Keratinocyte (primary cell): Measurements from ENCODE around the gene TEX29. TPM values are rescaled to one million over a fixed set of nuclear protein-coding genes. Genes with fewer than 3 reads are reported as not detected.

Source experiments
- DNase-seq: peaks from one replicate; pipeline ENCODE4 v3.0.0-alpha.2; 2011; ENCODE audit warnings: low read depth, missing footprints, low spot score
- FAIRE-seq: peaks from 2 replicates; lab custom pipeline; 2011; peaks lifted over from hg19 to GRCh38; lab: Jason Lieb, UNC
- H2AFZ ChIP-seq: 2 replicates; pipeline ENCODE4 v1.6.0; 2012; ENCODE audit warnings: low read length, control low read depth, inconsistent platforms; ENCODE audit not compliant: control insufficient read depth
- H3K27ac ChIP-seq: 2 replicates; pipeline ENCODE4 v1.5.1; 2011; ENCODE audit warnings: low read length; ENCODE audit not compliant: control insufficient read depth, insufficient read depth
- H3K27me3 ChIP-seq: 3 replicates; pipeline ENCODE4 v1.6.0; 2011; ENCODE audit warnings: low read length; ENCODE audit not compliant: control insufficient read depth, insufficient read depth; ENCODE audit errors: extremely low read depth
- H3K36me3 ChIP-seq, 2 experiments: 2 replicates in 1 of 2; 3 replicates in 1 of 2; pipeline ENCODE4 v1.5.1; 2011; ENCODE audit warnings: low read length in 2 of 2, mild to moderate bottlenecking in 1 of 2; ENCODE audit not compliant: control insufficient read depth in 2 of 2, insufficient read depth in 2 of 2; ENCODE audit errors: extremely low read depth in 1 of 2
- H3K4me1 ChIP-seq: 3 replicates; pipeline ENCODE4 v1.5.1; 2011; ENCODE audit warnings: low read length; ENCODE audit not compliant: control insufficient read depth, insufficient read depth; ENCODE audit errors: extremely low read depth
- H3K4me2 ChIP-seq: 3 replicates; pipeline ENCODE4 v1.6.0; 2011; ENCODE audit warnings: low read depth, low read length; ENCODE audit not compliant: control insufficient read depth, insufficient read depth; ENCODE audit errors: extremely low read depth
- H3K4me3 ChIP-seq, 3 experiments: fragments of 200-600 bp in 1 of 3; sonication (generic) in 1 of 3; 2 replicates in 2 of 3; 3 replicates in 1 of 3; pipeline ENCODE4 v1.5.1; 2011 to 2016; ENCODE audit warnings: low read length in 3 of 3, mild to moderate bottlenecking in 3 of 3, control low read depth in 2 of 3, inconsistent platforms in 1 of 3, low read depth in 1 of 3, mixed read lengths in 1 of 3, mixed run types in 1 of 3, moderate library complexity in 1 of 3; ENCODE audit not compliant: control insufficient read depth in 2 of 3, insufficient read depth in 2 of 3; ENCODE audit errors: extremely low read depth in 1 of 3
- H3K79me2 ChIP-seq: 2 replicates; pipeline ENCODE4 v1.6.0; 2012; ENCODE audit warnings: low read length; ENCODE audit not compliant: control insufficient read depth, insufficient read depth
- H3K9ac ChIP-seq: 3 replicates; pipeline ENCODE4 v1.6.0; 2011; ENCODE audit warnings: low read length; ENCODE audit not compliant: control insufficient read depth, insufficient read depth; ENCODE audit errors: extremely low read depth
- H3K9me1 ChIP-seq: 3 replicates; pipeline ENCODE4 v1.6.0; 2011; ENCODE audit warnings: low read length; ENCODE audit not compliant: control insufficient read depth, insufficient read depth; ENCODE audit errors: extremely low read depth
- H3K9me3 ChIP-seq: 2 replicates; pipeline ENCODE4 v1.5.1; 2012; ENCODE audit warnings: low read depth, low read length; ENCODE audit not compliant: control insufficient read depth
- H4K20me1 ChIP-seq: 3 replicates; pipeline ENCODE4 v1.6.0; 2011; ENCODE audit warnings: low read length; ENCODE audit not compliant: control insufficient read depth, insufficient read depth; ENCODE audit errors: extremely low read depth
- CTCF ChIP-seq, 3 experiments: IDR thresholded peaks in 1 of 3; conservative IDR thresholded peaks in 1 of 3; optimal IDR thresholded peaks in 1 of 3; 2 replicates in 2 of 3; 3 replicates in 1 of 3; pipeline versions ENCODE3 to v1.5.1; 2011; ENCODE audit warnings: low read length in 3 of 3, mild to moderate bottlenecking in 3 of 3, moderate library complexity in 2 of 3, control low read depth in 1 of 3, inconsistent platforms in 1 of 3; ENCODE audit not compliant: insufficient read depth in 2 of 3; ENCODE audit errors: extremely low read depth in 1 of 3
- EZH2 ChIP-seq: IDR thresholded peaks from one replicate; pipeline ENCODE4 v1.6.1; 2012; ENCODE audit warnings: inconsistent platforms, mild to moderate bottlenecking, low read length, moderate library complexity
- dilution Hi-C: fragments of 300-500 bp; cut with MboI; formaldehyde crosslinking; loops from one replicate; pipeline ENCODE4 v1.7.0; 2020; ENCODE audit warnings: low sequenced_read_pairs; ENCODE audit not compliant: extremely low pct_ligation_motif_present
- polyA plus RNA-seq, 5 experiments: library from polyadenylated mRNA; depleted of rRNA in 3 of 5; stranded (reverse) in 3 of 5; stranded (forward) in 1 of 5; unstranded in 1 of 5; fragments of >200 nt; gene quantifications; 1 replicate in 1 of 5; 2 replicates in 3 of 5; 3 replicates in 1 of 5; pipeline versions ENCODE4 v1.2.1 to v1.2.3, GENCODE V29; 2011 to 2012; ENCODE audit warnings: missing spikeins in 2 of 5, low read depth in 1 of 5, low replicate concordance in 1 of 5

Gene TEX29
- polyA plus RNA-seq, 1 donor (not counting 4 experiments of a cell fraction or from before 2014, with no cell fraction given), result 0.18 TPM

- Histone ChIP-seq H3K4me1 (no peaks in the 10 kb centered on the region), H3K79me2 (no peaks in the 10 kb centered on the region), H3K9ac (no peak overlapping the region), H3K27me3 (no peaks in the 10 kb centered on the region), H3K36me3 (no peaks in the 10 kb centered on the region), H2AFZ (no peak overlapping the region), H3K4me3 (no peak overlapping the region), H4K20me1 (no peaks in the 10 kb centered on the region), H3K9me3 (peaks cover 3% of the 10 kb centered on the region), H3K27ac (no peak overlapping the region), H3K4me2 (no peak overlapping the region), H3K9me1 (no peaks in the 10 kb centered on the region)
- DNase-seq (no peak), FAIRE-seq (no peak)
- dilution Hi-C loops, result no loop called here
- no peak for TF ChIP-seq EZH2
Measured at GRCh38 chr13:111339366-111340143, 19.1 kb downstream of the TEX29 start.

GRCh38 chr13:111341886-111342285 is 21.4 kb downstream of the TEX29 start:
- FAIRE-seq (no peak), DNase-seq (no peak)
- Histone ChIP-seq H3K9ac (no peak overlapping the region), H2AFZ (no peak overlapping the region), H3K4me2 (no peak overlapping the region), H3K9me3 (peaks cover 3% of the 10 kb centered on the region), H3K4me1 (no peaks in the 10 kb centered on the region), H4K20me1 (no peaks in the 10 kb centered on the region), H3K9me1 (no peaks in the 10 kb centered on the region), H3K36me3 (no peaks in the 10 kb centered on the region), H3K27ac (no peak overlapping the region), H3K27me3 (no peaks in the 10 kb centered on the region), H3K4me3 (no peak overlapping the region), H3K79me2 (no peaks in the 10 kb centered on the region)
- dilution Hi-C loops, result no loop called here
- no peak for TF ChIP-seq CTCF (optimal IDR thresholded peaks at IDR 0.05 in 1 of 3, IDR thresholded peaks at IDR 0.05 in 1 of 3, conservative IDR thresholded peaks at IDR 0.05 in 1 of 3; ENCODE audit: extremely low read depth in 1 of 3, insufficient read depth in 2 of 3, low read length in 3 of 3)
- TF ChIP-seq EZH2, result no peak
